ENCODE measurements around the gene TENM4. TPM values are rescaled to one million over a fixed set of nuclear protein-coding genes. Genes with fewer than 3 reads are reported as not detected.

The TENM4 gene
- total RNA-seq, 1 donor from 2014 or later, result 0.63 TPM

DNA sequence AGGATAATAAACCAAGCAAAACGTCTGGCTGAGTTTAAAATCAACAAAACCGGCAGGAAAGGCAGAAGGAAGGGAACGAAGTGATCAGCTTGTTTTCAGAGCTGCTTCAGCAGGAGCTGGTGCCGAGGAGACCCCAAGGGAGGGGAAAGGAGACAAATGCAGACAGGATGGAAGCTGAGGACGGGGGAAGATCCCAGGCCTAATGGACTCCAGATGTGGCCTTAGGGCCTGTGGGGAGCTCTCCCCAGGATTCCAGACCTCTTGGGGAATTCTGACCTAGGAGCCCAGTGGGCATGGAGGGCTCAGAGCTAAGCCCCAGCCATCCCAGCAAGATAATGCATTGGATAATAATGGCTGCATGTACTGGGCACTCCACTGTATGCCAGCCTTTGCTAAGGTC is 654.7 kb downstream of the TENM4 start:
- no peak for DNase-seq
- TF ChIP-seq, protein P1, sequence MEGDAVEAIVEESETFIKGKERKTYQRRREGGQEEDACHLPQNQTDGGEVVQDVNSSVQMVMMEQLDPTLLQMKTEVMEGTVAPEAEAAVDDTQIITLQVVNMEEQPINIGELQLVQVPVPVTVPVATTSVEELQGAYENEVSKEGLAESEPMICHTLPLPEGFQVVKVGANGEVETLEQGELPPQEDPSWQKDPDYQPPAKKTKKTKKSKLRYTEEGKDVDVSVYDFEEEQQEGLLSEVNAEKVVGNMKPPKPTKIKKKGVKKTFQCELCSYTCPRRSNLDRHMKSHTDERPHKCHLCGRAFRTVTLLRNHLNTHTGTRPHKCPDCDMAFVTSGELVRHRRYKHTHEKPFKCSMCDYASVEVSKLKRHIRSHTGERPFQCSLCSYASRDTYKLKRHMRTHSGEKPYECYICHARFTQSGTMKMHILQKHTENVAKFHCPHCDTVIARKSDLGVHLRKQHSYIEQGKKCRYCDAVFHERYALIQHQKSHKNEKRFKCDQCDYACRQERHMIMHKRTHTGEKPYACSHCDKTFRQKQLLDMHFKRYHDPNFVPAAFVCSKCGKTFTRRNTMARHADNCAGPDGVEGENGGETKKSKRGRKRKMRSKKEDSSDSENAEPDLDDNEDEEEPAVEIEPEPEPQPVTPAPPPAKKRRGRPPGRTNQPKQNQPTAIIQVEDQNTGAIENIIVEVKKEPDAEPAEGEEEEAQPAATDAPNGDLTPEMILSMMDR (IDR thresholded peaks at IDR 0.05; ENCODE audit: borderline replicate concordance), result no peak
- no peak overlapping the region for H3K27ac ChIP-seq (replicated peaks)
- intact Hi-C loops (cut with micrococcal nuclease), result no loop called here
- no peak overlapping the region for H3K4me3 ChIP-seq
- H3K4me1 ChIP-seq, result peaks cover 5% of the 10 kb centered on the region
- H3K27me3 ChIP-seq (ENCODE audit: low read depth), result no peaks in the 10 kb centered on the region
- no peaks in the 10 kb centered on the region for H3K36me3 ChIP-seq
- H3K9me3 ChIP-seq (replicated peaks), result no peaks in the 10 kb centered on the region

DNA sequence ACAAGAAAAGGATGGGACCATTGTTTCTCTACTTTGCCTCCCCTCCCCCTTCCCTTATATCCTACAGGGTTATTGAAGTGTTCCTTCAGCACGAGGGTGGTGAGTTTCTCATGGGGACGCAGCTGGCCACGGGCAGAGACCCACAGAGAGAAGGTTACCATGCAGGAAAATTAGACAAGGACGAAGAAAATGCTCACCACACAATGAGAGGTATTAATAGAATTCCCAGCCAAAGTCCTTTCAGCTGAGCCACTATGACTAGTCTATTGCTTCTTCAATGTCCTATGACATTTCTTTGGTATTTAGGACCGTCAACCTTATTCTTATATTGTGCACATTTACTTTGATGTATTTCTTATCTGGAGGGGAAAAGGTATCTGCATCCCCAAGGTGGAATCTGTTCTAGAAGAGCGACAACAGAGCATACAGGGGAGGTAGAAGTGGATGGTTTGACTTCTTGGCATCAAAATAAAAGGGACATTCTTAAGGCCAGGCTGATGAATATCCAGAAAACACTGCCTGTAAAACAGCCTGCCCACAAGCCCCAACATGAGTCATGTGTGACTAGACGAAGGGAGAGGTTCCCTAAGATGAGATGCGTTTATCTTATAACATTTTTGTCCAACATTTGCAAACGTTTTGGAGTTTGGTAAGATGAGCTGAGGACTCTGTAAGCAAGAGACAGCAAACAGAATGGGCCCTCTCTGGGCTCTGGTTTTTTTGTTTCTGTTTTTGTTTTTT is 656.3 kb downstream of the TENM4 start:
- no peak for DNase-seq
- Histone ChIP-seq H3K27me3 (ENCODE audit: low read depth) (no peaks in the 10 kb centered on the region), H3K9me3 (replicated peaks) (no peaks in the 10 kb centered on the region), H3K36me3 (no peaks in the 10 kb centered on the region), H3K27ac (replicated peaks) (no peak overlapping the region), H3K4me1 (peaks cover 5% of the 10 kb centered on the region), H3K4me3 (no peak overlapping the region)
- TF ChIP-seq, protein P1 (IDR thresholded peaks at IDR 0.05; ENCODE audit: borderline replicate concordance), result no peak
- intact Hi-C loops (cut with micrococcal nuclease), result no loop called here

GRCh38 chr11:78783846-78784245 is 657.0 kb downstream of the TENM4 start:
- Histone ChIP-seq H3K9me3 (replicated peaks) (no peaks in the 10 kb centered on the region), H3K27ac (replicated peaks) (no peak overlapping the region), H3K4me1 (peaks cover 5% of the 10 kb centered on the region), H3K36me3 (no peaks in the 10 kb centered on the region), H3K4me3 (no peak overlapping the region), H3K27me3 (ENCODE audit: low read depth) (no peaks in the 10 kb centered on the region)
- DNase-seq, result no peak
- TF ChIP-seq, protein P1 (IDR thresholded peaks at IDR 0.05; ENCODE audit: borderline replicate concordance), result no peak
- intact Hi-C loops (cut with micrococcal nuclease), result no loop called here

- no peak overlapping the region for H3K27ac ChIP-seq (replicated peaks)
- intact Hi-C loops (cut with micrococcal nuclease), result no loop called here
- no peaks in the 10 kb centered on the region for H3K36me3 ChIP-seq
- H3K4me3 ChIP-seq, result no peak overlapping the region
- H3K27me3 ChIP-seq (ENCODE audit: low read depth), result no peaks in the 10 kb centered on the region
- TF ChIP-seq, protein P1 (IDR thresholded peaks at IDR 0.05; ENCODE audit: borderline replicate concordance), result no peak
- H3K4me1 ChIP-seq, result peaks cover 5% of the 10 kb centered on the region
- DNase-seq, result no peak
- H3K9me3 ChIP-seq (replicated peaks), result no peaks in the 10 kb centered on the region
Measured at GRCh38 chr11:78783301-78783700, 657.5 kb downstream of the TENM4 start.

GRCh38 chr11:78782725-78783124 is 658.1 kb downstream of the TENM4 start:
- Histone ChIP-seq H3K4me1 (peaks cover 5% of the 10 kb centered on the region), H3K27ac (replicated peaks) (no peak overlapping the region), H3K36me3 (no peaks in the 10 kb centered on the region), H3K9me3 (replicated peaks) (no peaks in the 10 kb centered on the region), H3K4me3 (no peak overlapping the region), H3K27me3 (ENCODE audit: low read depth) (no peaks in the 10 kb centered on the region)
- TF ChIP-seq, protein P1 (IDR thresholded peaks at IDR 0.05; ENCODE audit: borderline replicate concordance), result no peak
- DNase-seq, result no peak
- intact Hi-C loops (cut with micrococcal nuclease), result no loop called here
